HG02610 (cell line): ENCODE results near the gene PHACTR3.
A peak's percentile ranks its signal among the peaks of the same experiment; 100 is the strongest.
"Not testable (repeated sequence)": the region's sequence is repeated elsewhere in the genome, so short reads cannot be mapped to it uniquely, and the experiment has no call there.

ENCODE experiments used
- ATAC-seq: cut with Tn5 transposase; IDR thresholded peaks from one replicate; pipeline ENCODE4 v1.9.1; 2021; ENCODE audit warnings: mild to moderate bottlenecking, moderate library complexity; ENCODE audit not compliant: unreplicated experiment

Gene PHACTR3

DNA sequence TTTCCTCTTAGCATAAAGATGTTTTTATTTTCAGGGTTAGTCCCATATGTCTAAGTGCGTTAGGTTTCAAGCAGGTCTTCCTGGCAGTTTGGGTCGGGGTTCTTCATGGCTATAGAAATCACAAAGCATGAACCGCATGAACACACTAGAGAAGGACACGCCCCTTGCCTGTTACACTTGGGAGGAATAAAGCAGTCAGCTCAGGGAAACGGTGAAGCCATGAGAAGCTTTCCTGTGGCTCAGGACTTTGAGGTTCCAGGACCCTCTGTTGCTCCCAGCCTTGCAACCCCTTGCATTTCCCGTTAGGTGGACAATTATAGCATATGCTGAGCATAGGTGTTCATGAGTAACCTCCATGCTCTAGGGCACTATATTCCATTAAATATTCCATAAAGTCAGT is 232.4 kb downstream of the PHACTR3 start:
- no peak for ATAC-seq

DNA sequence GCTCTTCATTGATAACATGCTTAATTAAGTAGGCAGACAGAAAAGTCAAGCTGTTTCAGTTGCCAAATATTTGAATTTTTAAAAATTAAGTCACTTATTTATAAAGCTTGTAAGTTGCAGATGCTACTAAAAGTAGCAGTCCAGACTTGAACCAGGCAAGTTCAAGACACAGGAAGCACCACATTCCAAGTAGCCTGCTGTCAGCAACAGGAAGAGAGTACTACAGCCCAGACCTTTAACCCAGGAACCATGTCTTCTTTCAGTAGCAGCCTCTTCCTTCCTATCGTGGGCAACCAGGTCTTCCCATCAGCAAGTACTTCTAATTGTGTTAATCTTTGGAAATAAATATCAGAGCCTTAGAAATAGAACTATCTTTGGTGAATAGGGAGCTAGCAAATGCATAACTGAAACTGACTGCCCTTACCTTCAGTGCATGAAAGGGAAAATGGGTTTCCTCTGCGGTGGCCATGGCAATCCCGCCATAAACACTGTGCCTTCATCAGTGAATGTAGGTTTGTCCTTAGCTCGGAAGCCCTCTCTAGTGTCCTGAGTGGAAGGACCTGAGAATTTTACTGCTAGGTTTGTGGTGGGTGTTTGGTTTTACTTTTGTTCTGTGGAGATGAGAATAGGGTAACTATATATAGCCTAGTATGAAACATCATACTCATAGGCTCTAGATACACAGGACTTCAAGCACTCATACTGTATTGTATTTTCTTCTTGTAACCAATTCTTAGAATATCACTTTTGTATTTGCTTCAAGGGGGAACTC is 233.5 kb downstream of the PHACTR3 start:
- peak; percentile 50 for ATAC-seq

- ATAC-seq: no peak
Observed at GRCh38 chr20:59839400-59839799, 235.1 kb downstream of the PHACTR3 start.

- ATAC-seq: no peak
Observed at GRCh38 chr20:59845472-59845871, 241.1 kb downstream of the PHACTR3 start.

DNA sequence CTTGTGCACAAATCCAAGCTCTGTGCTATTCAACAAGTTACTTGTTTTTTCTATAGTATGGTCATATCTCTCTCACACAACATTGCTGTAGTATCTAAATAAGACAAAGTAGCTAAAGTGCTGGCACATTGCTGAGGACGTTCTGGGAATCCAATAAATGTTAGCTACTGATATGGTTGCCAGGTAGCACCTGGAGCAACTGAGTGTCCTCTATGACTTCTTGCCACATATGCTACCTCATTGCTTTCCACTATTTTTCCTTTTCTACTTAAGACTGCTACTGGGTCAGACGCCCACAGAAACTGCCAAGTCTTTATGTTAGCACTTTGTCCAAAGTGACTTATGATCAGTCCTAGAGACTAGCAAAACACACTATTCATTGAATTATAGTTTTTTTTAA is 243.8 kb downstream of the PHACTR3 start:
- no peak for ATAC-seq

GRCh38 chr20:59850018-59850641 is 245.8 kb downstream of the PHACTR3 start:
- ATAC-seq: no peak

DNA sequence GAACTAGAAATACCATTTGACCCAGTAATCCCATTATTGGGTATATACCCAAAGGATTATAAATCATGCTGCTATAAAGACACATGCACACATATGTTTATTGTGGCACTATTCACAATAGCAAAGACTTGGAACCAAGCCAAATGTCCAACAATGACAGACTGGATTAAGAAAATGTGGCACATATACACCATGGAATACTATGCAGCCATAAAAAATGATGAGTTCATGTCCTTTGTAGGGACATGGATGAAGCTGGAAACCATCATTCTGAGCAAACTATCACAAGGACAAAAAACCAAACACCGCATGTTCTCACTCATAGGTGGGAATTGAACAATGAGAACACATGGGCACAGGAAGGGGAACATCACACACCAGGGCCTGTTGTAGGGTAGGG is 252.2 kb downstream of the PHACTR3 start:
- not testable (repeated sequence) for ATAC-seq

- ATAC-seq: not testable (repeated sequence)
Observed at GRCh38 chr20:59856941-59857340, 252.6 kb downstream of the PHACTR3 start.

- ATAC-seq: no peak
Observed at GRCh38 chr20:59857966-59858365, 253.6 kb downstream of the PHACTR3 start.

- ATAC-seq: no peak
Observed at GRCh38 chr20:59858425-59858824, 254.1 kb downstream of the PHACTR3 start.

DNA sequence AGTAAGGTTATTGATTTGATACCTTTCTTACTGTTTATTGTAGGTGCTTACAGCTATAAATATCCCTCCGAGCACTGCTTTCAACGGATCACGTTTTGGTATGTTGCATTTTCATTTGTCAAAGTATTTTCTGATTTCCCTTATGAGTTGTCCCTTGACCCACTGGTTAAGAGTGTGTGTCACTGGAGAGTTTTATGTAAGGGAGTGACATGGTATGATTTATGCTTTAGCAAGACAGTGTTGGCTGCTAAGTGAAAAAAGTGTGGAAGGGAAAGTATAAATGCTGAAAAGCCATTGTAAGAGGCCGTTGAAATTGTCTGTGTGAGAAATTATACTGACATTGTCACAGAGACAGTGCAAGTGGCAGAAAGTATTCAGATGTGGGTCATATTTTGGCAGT is 257.1 kb downstream of the PHACTR3 start:
- no peak for ATAC-seq

DNA sequence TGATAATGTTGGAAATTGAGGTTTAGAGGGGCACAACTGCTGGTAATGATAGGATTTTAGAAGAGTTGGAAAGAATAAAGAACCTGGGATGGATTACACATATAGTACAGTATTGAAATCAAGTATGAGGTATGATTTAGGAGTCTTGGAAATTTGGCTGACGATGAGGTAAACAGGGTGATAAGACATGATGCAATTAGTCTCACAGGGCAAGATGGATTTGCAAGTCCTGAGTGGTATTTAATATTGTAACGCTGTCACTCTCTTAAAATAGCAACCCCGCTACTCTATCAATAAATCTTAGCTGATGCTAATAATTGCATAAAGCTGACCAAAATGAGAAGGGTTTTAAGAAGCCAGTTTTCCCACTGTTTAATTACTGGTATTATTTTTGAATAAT is 258.7 kb downstream of the PHACTR3 start:
- ATAC-seq: no peak

DNA sequence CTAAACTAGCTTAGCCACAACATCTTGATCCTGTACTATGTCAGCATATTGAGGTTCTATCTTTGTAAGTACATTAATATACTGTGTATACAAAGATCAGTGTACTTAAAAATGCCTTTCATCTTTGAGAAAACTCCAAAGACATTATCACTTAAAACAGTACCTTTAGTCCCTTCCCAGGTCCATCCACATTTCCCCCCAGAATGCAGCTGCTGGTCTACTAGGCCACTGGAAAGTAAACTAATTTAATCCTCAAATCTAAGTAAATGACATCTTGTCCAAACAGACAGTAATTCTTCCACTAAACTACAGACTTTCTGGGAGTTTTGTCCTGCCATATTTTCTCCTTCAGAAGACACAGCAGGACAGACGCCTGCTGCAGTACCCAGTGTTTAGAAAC is 260.4 kb downstream of the PHACTR3 start:
- no peak for ATAC-seq

DNA sequence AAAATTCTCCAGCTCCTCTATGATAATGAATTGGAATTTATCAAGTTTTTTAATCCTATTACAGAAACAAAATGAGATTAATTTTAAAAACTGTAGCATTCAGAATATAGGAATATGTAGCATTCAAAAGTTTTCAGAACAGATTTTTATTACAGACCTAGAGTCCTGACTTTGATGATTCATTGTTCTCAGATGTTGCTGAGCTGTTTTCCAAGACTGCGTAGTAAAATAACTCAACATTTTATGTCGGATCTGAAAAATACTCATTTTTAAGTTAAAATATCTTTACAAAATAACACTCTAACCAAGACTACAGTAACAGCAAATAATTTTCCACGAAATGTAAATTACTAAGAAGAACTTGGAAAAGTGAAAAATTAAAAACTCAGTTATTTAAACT is 262.0 kb downstream of the PHACTR3 start:
- no peak for ATAC-seq

GRCh38 chr20:59871096-59871495 is 266.8 kb downstream of the PHACTR3 start:
- no peak for ATAC-seq

DNA sequence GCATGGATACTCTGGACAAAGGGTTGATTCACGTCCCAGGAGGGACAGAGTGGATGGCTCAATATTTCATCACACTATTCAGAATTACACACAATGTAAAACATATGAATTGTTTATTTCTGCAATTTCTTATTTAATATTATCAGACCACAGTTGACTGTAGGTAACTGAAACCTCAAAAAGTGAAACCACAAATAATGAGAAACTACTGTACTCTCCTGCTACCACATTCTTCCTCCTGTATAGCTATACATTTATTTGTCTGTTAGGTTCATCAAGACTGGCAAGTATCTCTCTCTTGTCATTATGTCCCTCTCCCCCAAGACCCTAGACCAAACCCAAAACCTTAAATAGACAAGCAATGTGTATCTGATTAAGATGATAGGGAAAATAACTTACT is 269.1 kb downstream of the PHACTR3 start:
- ATAC-seq: no peak

GRCh38 chr20:59880198-59880597 is 275.9 kb downstream of the PHACTR3 start:
- ATAC-seq: no peak

- ATAC-seq: no peak
Observed at GRCh38 chr20:59884494-59884893, 280.2 kb downstream of the PHACTR3 start.

- ATAC-seq: no peak
Observed at GRCh38 chr20:59888050-59888449, 283.7 kb downstream of the PHACTR3 start.

- ATAC-seq: not testable (repeated sequence)
Observed at GRCh38 chr20:59890035-59890434, 285.7 kb downstream of the PHACTR3 start.

- ATAC-seq: no peak
Observed at GRCh38 chr20:59891581-59891980, 287.2 kb downstream of the PHACTR3 start.

- no peak for ATAC-seq
Observed at GRCh38 chr20:59895908-59896307, 291.6 kb downstream of the PHACTR3 start.
